H1 (cell line): ENCODE results near the gene STIMATE. TPM values are rescaled to one million over a fixed set of nuclear protein-coding genes. Genes with fewer than 3 reads are reported as not detected.

Experiments
- YY1 ChIP-seq: IDR thresholded peaks from 2 replicates; pipeline ENCODE4 v1.6.1; 2011; ENCODE audit warnings: low read depth, mild to moderate bottlenecking, low read length
- polyA plus RNA-seq, 7 experiments: library from polyadenylated mRNA; depleted of rRNA in 3 of 7; stranded (reverse) in 5 of 7; unstranded in 2 of 7; fragments of >200 nt in 5 of 7; fragments of 200-250 nt in 2 of 7; gene quantifications; 1 replicate in 5 of 7; 2 replicates in 1 of 7; 4 replicates in 1 of 7; pipeline versions ENCODE4 v1.2.1 to v1.2.3, GENCODE V29; 2011 to 2013; ENCODE audit warnings: missing spikeins in 2 of 7, mixed read lengths in 2 of 7
- total RNA-seq: library from RNA; stranded (reverse); fragmentation: NEBNext Ultra II Directional; extraction: Animal tissue kit (Norgen Biotek cat#: 25700); gene quantifications from 2 replicates; pipeline ENCODE4 v1.2.1, GENCODE V29; 2021
- TF ChIP-seq, protein P1 (sequence below): IDR thresholded peaks from 2 replicates; pipeline ENCODE4 v1.6.1; 2012; ENCODE audit warnings: low read length, inconsistent platforms

The STIMATE gene
- total and polyA plus RNA-seq, 2 of the 8 experiments (the other 6 are each of a cell fraction or from before 2014, with no cell fraction given) = 17.5 to 22.1 TPM

DNA sequence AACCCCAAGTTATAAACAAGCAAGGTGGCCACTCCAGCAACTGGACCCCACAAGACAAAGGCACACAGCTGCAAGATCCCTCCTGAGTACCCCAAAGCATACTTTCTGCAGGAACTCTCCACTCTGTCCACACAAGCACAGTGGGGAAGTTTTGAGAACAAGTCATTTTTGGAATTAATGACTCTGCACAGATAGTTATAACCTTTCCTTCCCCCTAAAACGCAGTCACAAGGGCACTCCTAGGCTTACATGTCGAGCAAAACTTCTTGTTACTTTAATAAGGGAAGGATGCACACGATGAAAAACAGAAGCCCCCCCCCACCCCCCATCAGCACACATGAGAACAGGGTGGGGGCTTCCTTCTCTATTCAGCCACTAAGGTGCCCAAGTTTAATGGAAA lies 1.2 kb downstream of the STIMATE start (continued):
- TF ChIP-seq YY1 = no peak
- TF ChIP-seq, protein P1, sequence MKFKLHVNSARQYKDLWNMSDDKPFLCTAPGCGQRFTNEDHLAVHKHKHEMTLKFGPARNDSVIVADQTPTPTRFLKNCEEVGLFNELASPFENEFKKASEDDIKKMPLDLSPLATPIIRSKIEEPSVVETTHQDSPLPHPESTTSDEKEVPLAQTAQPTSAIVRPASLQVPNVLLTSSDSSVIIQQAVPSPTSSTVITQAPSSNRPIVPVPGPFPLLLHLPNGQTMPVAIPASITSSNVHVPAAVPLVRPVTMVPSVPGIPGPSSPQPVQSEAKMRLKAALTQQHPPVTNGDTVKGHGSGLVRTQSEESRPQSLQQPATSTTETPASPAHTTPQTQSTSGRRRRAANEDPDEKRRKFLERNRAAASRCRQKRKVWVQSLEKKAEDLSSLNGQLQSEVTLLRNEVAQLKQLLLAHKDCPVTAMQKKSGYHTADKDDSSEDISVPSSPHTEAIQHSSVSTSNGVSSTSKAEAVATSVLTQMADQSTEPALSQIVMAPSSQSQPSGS = no peak
